NOMO-1 treated with DMSO at 0.1 percent for 48 hours (cell line): ENCODE measurements around the gene CABCOCO1.
"Not testable (repeated sequence)": the region's sequence is repeated elsewhere in the genome, so short reads cannot be mapped to it uniquely, and the experiment has no call there.

Source experiments
- DNase-seq: peaks from one replicate; lab custom pipeline; 2025; ENCODE audit not compliant: unreplicated experiment; lab: John Stamatoyannopoulos, UW

The CABCOCO1 gene

DNA sequence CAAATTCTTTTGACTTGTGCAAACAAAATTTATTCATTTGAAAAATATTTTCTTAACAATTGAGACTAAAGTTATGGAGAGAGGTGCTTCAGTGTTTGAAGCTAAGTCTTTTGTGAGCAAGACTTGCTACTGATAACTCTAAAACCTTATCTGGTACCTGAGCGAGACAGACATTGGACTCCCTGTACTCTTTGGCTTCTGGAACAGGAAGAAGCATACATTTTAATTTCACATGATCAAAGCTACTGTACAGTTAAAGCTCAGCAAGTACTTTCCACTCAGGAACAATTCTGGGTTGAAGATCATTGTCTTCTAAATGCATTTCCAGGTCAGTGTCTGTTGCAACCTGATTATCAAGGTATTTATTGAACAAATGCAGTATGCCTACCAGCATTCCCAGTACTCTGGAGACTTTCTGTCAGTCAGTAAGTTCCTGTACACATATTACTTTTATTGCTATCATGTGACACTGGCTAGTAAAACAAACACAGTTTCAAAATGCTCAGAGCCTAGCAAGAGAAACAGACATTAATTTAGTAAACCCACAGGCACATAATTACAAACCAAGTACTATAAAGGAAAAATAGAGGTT is 42.4 kb downstream of the CABCOCO1 start:
- no peak for DNase-seq

DNA sequence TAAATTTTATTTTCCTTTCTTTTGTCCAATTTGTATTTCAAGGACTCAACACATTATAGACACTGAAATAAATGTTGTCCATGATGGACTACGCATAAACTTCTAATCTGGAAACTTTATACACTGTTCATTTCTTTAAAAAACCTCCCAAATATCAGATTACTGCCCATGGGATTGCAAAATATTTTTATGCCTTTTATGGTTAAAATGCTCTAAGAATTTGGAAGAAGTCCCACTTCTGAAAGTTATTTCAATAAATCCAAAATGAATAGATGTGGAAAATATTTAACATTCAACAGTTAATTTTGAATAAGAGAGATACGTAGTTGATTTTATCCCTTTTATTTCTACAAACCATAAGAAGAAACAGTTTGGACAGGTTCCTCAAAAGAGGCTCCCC is 46.1 kb downstream of the CABCOCO1 start:
- DNase-seq: no peak

DNA sequence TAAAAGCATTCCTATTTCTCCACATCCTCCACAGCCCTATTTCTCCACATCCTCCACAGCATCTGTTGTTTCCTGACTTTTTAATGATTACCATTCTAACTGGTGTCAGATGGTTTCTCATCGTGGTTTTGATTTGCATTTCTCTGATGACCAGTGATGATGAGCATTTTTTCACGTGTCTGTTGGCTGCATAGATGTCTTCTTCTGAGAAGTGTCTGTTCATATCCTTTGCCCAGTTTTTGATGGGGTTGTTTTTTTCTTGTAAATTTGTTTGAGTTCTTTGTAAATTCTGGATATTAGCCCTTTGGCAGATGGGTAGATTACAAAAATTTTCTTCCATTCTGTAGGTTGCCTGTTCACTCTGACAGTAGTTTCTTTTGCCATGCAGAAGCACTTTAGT is 49.4 kb downstream of the CABCOCO1 start:
- DNase-seq: not testable (repeated sequence)

DNA sequence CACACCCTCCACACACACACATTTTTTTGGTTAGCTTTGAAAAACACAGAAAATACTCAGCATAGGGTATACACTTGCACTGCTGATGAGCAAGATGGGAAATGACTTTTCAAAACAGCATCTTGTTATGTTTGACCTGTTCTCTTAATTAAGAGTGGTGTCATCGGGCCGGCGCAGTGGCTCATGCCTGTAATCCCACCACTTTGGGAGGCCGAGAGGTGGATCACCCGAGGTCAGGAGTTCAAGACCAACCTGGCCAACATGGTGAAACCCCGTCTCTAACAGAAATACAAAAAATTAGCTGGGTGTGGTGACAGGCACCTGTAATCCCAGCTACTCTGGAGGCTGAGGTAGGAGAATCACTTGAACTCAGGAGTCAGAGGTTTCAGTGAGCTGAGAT is 56.7 kb downstream of the CABCOCO1 start:
- not testable (repeated sequence) for DNase-seq

DNA sequence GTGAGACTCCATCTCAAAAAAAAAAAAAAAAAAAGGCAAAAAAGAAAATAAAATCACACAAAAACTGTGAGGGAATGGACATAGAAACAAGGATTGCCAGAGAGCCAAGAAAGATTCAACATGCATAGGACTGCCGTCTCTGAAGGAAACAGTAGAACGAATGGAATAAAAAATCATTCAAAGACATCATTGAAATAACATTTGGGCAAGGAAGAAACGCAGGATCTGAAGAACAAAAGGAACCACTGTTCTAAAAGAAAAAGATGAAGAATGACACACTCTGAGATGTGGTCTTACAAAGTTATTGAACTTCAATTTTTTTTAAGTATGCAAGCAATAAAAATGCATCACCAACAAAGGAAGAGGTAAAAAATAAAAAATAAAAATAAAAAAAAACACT is 57.2 kb downstream of the CABCOCO1 start:
- no peak for DNase-seq

DNA sequence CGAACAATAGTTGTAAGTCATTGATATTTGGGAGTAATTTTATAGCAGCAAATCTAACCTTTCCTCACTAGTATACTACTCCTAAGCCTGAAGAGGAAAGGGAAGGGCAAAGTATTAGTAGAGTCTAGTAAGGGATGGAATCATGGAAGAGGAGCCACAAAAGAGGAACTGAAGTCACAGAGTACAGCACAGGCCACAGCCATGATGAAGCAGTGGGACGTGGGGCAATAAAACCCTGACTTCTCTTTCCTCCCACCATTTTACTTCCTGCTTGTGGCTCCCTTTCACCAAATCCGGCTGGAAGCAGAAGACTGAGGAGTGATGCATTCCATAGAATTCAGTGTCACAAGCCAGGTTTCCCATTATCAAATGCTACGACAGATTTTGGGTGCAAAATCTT is 58.7 kb downstream of the CABCOCO1 start:
- DNase-seq: no peak

DNA sequence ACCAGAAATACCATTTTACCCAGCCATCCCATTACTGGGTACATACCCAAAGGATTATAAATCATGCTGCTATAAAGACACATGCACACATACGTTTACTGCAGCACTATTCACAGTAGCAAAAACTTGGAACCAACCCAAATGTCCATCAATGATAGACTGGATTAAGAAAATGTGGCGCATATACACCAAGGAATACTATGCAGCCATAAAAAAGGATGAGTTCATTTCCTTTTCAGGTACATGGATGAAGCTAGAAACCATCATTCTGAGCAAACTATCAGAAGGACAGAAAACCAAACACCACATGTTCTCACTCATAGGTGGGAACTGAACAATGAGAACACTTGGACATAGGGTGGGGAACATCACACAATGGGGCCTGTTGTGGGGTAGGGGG is 62.5 kb downstream of the CABCOCO1 start:
- DNase-seq: not testable (repeated sequence)

DNA sequence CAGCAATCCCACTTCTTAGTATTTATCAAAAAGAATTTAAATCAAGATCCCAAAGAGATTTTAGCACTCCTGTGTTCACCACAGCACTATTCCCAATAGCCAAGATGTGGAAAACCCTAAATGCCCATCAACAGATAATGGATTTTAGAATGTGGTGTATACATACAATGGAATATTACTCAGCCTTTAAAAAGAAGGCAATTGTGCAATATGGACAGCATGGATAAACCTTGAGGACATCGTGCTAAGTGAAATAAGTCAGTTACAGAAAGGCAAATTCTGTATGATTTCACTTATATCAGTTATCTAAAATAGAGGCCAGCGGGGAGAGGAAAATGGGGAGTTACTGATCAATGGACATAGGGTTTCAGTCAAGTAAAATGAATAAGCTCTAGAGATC is 66.9 kb downstream of the CABCOCO1 start:
- no peak for DNase-seq

DNA sequence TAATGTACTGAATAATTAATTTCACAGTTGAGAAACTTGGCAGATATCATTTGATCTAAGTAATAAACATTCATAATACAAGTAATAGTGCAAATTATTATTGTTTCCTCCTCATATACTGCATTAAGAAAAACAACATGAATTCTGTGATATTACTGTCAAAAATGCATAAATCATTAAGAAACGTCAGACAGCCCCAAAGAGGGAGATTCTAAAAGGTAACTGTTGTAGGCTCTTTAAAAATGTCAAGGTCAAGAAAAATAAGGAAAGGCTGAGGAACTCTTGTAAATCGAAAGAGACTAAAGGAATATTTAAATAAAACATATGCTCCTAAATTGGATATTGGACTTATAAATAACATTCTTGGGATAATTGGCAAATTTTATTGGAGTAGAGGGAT is 67.9 kb downstream of the CABCOCO1 start:
- no peak for DNase-seq

DNA sequence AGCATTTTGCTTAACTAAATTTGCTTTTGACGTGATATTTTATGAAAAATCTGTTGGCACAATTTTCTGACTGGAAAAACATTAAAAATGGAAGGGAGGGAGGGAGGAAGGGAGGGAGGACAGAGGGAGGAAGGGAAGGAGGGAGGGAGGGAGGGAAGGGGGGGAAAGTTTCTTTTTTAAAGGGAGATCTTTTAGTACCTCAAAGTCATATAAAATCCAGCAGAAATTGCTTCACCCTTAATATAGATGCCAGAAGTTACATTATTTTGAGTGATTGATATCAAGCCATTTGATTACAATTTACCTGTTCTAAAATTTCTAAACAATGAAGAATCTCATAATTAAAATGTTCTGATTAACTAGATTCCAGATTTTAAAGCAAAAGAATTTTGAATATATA is 68.9 kb downstream of the CABCOCO1 start:
- no peak for DNase-seq

DNA sequence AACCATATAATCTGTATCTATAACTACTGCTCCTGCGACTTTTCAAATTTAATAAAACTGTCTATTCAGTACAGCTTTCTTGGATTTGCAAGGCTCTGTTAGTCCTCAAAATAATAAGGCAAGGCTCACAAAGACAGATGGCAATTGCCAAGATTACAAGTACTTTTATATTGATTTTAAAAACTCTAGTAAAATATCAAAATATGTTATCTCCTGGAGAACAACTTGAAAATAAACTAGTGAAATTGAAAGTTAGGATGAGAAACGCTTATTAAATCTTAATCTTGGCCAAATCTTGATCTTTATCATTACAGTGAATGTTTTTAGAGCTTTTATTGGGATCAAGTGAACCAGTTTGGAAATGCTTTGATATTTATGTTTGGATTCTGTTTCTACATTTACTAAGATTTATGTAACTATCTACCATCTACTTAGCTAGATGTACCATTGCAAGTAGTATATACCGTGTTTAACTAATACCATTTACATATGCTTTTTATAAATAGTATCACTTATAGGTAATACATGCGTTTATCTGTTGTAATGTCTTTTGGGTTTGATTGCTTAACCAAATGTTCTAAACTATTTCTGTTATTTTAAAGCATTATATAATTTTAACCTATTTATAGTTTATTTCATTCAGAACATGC is 70.0 kb downstream of the CABCOCO1 start:
- DNase-seq: no peak

DNA sequence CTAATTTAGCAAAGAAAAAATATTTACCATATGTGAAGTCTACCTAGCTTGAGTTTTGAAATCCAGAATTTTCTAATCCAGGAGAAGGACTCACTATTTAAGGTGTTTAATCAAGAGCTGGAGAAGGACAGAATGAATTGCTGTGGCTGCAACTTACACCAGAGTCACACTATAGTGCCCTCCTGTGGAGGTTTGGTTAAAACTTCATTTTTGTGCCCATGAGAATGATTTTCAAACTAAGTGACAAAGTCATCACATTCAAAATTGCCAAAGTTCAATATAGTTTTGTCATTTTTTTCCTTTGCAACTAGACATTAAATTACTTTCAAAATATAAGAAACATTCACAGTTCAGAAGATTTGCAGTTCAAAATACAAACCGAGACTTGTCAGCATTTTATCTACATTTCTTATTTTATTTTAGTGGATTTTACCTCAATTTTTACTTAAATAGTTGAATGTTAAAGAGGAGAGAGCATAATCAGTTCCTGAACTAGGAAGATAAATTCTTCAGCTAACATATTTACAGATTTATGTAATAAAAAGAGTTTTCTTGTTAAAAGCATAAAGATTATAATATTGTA is 70.7 kb downstream of the CABCOCO1 start:
- DNase-seq: peak; percentile 31

DNA sequence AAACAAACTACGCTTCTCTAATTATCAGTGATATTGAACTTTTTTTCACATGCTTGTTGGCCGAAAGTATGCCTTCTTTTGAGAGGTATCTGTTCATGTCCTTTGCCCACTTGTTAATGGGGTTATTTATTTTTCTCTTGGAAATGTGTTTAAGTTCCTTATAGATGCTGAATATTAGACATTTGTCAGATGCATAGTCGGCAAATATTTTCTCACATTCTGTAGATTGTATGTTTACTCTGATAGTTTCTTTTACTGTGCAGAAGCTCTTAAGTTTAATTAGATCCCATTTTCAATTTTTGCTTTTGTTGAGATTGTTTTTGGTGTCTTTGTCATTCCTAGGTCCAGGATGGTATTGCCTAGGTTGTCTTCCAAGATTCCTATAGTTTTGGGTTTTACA is 73.2 kb downstream of the CABCOCO1 start:
- DNase-seq: no peak

DNA sequence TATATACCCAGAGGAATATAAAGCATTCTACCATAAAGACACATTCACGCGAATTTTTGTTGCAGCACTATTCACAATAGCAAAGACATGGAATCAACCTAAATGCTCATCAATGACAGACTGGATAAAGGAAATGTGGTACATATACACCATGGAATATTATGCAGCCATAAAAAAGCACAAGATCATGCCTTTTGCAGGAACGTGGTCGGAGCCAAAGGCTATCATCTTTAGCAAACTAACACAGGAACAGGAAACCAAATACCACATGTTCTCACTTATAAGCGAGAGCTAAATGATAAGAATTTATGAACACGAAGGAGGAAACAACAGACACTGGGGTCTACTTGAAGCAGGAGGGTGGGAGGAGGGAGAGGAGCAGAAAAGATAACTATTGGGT is 74.7 kb downstream of the CABCOCO1 start:
- DNase-seq: not testable (repeated sequence)

DNA sequence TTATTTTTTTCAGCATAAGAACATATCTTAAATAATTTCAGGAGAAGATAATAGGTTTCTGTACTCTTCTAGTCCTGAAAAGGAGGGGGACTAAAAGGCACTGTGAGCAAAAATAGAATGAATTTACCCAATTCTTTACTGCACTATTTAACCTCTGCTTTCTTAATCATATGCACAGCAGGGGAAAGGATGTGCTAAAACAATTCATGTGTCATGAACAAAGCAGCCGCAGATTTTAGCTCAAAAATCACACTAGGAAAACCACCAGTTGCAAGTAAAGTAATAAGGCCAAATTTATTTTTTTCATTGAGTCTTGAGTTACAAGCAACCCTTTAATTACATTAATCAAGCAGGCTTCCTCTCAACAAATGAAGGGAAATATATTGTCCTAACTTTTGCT is 80.1 kb downstream of the CABCOCO1 start:
- DNase-seq: no peak

DNA sequence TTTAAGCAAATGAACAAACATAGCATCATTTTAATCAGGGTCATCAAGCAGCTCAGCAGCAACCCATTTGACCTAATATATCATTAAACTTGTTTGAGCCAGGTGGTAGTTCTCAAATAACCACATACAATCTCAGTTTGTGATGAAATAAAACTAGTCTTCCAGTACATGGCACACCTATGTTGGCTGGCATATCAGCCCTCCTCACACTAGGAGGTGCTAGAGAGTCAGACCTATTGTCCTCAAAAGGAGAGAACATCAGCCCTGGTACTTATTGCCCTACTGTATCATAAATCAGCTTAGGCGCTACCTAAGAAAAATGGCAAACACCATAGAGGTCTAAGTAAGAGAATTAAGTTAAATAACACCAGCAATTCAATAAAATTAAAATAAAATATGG is 81.7 kb downstream of the CABCOCO1 start:
- DNase-seq: no peak

DNA sequence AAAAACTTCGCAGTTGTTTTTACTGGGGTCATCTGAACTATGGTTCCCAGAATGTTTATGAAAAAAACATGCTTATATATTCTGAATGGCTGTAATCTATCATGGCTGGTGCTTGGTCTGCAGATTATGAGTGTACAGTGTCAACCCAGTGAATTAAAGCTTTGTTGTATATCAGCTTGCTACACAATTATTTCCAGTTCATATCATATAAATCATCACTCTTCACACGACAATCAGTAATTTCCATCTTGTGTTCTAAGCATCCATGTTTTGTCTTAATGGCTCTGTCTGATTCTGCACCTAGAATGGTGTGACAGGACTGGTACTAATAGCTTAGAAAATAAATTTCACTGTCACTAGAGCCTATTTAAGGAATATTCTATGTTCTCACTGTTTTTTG is 83.6 kb downstream of the CABCOCO1 start:
- no peak for DNase-seq

DNA sequence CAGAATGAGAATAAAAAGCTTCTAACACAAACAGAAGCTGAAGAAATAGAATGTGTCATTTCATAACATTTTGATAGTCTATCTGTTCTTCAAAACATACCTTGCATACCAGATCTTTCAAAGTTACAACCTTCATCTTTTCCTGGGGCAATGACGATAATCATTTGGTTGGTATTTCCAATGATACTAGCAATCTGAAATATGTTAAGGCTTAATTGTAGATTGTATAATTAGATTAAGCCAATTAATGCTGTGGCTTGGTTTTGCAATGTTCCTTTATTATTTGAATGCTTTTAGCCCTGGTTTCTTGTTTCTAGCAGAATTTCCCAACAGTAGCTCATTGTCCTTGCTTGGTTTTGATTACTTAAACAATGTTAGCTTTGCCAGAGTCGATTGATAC is 84.6 kb downstream of the CABCOCO1 start:
- no peak for DNase-seq

DNA sequence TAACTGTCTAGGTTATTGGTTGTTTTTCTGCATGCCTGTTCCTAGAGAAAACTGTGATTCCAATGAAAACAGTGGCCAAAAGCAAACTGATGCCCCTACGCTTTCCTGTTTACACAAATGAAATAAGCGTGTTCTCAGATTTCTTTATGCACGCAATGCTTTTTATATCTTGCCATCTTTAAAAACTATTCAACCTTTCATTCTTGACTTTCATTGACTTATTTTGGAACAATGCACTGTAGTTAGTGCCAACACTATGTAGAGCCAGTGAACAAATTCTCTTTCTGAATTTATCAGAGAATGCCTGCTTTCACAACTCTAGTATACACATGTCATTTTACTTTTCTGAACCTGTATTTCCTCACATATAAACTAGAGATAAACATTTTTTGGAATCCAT is 86.6 kb downstream of the CABCOCO1 start:
- DNase-seq: no peak

DNA sequence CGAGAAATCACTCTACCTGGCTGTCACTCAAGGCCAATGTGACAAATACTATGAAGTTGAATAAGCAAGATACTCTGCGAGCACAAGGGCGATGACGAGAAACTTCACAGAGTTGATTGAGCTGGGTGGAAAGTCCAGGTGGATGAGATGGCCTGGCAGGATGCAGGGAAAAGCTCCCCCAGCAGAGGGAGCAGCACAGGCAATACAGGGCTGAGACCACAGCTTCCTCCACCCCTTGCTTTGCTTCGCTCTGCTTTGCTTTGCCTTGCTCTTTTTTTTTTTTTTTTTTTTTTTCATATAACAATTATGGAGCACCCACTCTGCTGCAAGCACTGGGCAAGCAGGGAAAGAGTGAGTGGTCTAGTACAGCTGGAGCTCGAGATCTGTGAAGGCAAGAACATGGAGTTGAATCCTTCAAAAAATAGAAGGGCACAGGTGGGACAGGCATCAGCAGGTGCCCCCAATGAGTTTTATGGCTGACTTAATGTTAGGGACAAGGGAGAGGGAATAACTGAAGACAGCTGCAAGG is 88.3 kb downstream of the CABCOCO1 start:
- peak; percentile 35 for DNase-seq

DNA sequence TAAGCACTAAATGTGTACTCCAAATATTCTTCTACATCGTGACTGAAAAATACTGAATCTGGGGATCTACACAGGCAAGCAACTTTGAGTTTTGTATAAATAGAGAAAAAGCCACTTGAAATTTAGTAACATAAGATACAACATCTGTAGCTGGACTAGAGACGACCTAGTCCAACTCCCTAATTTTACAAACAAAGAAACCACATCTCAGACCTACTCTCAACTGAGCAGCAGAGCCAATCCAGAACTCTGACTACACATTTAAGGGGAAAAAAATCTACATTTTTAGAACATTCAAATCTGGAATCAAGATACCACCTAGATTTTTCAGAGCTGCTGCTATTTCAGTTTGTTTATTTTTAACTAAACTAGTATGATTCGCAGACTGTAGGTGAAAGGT is 88.9 kb downstream of the CABCOCO1 start:
- no peak for DNase-seq
